ENCODE data around the gene IQCN. TPM values are rescaled to one million over a fixed set of nuclear protein-coding genes. Genes with fewer than 3 reads are reported as not detected.
A peak's percentile ranks its signal among the peaks of the same experiment; 100 is the strongest.

The IQCN gene
- total RNA-seq, 1 experiment from 2014 or later, result 0.61 TPM

- TF ChIP-seq ATF1 (CRISPR knock-in tag; IDR thresholded peaks at IDR 0.05), result peak; percentile 73; the same call in 1 of the 2 replicates
- peak; percentile 93; the same call in 1 of the 2 replicates for TF ChIP-seq ELF4 (CRISPR knock-in tag; IDR thresholded peaks at IDR 0.05; ENCODE audit: low read depth)
- peak; percentile 87; the same call in 1 of the 2 replicates for TF ChIP-seq NR3C1 (CRISPR knock-in tag; conservative IDR thresholded peaks at IDR 0.05; ENCODE audit: low read depth)
- TF ChIP-seq, protein P1, sequence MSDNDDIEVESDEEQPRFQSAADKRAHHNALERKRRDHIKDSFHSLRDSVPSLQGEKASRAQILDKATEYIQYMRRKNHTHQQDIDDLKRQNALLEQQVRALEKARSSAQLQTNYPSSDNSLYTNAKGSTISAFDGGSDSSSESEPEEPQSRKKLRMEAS (CRISPR knock-in tag; IDR thresholded peaks at IDR 0.05), result peak; percentile 84
- TF ChIP-seq, protein P2, sequence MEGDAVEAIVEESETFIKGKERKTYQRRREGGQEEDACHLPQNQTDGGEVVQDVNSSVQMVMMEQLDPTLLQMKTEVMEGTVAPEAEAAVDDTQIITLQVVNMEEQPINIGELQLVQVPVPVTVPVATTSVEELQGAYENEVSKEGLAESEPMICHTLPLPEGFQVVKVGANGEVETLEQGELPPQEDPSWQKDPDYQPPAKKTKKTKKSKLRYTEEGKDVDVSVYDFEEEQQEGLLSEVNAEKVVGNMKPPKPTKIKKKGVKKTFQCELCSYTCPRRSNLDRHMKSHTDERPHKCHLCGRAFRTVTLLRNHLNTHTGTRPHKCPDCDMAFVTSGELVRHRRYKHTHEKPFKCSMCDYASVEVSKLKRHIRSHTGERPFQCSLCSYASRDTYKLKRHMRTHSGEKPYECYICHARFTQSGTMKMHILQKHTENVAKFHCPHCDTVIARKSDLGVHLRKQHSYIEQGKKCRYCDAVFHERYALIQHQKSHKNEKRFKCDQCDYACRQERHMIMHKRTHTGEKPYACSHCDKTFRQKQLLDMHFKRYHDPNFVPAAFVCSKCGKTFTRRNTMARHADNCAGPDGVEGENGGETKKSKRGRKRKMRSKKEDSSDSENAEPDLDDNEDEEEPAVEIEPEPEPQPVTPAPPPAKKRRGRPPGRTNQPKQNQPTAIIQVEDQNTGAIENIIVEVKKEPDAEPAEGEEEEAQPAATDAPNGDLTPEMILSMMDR (IDR thresholded peaks at IDR 0.05), result no peak
- TF ChIP-seq, protein P3, sequence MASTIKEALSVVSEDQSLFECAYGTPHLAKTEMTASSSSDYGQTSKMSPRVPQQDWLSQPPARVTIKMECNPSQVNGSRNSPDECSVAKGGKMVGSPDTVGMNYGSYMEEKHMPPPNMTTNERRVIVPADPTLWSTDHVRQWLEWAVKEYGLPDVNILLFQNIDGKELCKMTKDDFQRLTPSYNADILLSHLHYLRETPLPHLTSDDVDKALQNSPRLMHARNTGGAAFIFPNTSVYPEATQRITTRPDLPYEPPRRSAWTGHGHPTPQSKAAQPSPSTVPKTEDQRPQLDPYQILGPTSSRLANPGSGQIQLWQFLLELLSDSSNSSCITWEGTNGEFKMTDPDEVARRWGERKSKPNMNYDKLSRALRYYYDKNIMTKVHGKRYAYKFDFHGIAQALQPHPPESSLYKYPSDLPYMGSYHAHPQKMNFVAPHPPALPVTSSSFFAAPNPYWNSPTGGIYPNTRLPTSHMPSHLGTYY (CRISPR knock-in tag; IDR thresholded peaks at IDR 0.05), result no peak
- TF ChIP-seq, protein P4, sequence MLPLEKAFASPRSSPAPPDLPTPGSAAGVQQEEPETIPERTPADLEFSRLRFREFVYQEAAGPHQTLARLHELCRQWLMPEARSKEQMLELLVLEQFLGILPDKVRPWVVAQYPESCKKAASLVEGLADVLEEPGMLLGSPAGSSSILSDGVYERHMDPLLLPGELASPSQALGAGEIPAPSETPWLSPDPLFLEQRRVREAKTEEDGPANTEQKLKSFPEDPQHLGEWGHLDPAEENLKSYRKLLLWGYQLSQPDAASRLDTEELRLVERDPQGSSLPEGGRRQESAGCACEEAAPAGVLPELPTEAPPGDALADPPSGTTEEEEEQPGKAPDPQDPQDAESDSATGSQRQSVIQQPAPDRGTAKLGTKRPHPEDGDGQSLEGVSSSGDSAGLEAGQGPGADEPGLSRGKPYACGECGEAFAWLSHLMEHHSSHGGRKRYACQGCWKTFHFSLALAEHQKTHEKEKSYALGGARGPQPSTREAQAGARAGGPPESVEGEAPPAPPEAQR (CRISPR knock-in tag; IDR thresholded peaks at IDR 0.05), result no peak
- TF ChIP-seq, protein P5, sequence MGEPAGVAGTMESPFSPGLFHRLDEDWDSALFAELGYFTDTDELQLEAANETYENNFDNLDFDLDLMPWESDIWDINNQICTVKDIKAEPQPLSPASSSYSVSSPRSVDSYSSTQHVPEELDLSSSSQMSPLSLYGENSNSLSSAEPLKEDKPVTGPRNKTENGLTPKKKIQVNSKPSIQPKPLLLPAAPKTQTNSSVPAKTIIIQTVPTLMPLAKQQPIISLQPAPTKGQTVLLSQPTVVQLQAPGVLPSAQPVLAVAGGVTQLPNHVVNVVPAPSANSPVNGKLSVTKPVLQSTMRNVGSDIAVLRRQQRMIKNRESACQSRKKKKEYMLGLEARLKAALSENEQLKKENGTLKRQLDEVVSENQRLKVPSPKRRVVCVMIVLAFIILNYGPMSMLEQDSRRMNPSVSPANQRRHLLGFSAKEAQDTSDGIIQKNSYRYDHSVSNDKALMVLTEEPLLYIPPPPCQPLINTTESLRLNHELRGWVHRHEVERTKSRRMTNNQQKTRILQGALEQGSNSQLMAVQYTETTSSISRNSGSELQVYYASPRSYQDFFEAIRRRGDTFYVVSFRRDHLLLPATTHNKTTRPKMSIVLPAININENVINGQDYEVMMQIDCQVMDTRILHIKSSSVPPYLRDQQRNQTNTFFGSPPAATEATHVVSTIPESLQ (CRISPR knock-in tag; IDR thresholded peaks at IDR 0.05), result peak; percentile 88
- peak; percentile 33; the same call in 1 of the 2 replicates for TF ChIP-seq ZNF263 (CRISPR knock-in tag; IDR thresholded peaks at IDR 0.05; ENCODE audit: low read depth)
- TF ChIP-seq, protein P6, sequence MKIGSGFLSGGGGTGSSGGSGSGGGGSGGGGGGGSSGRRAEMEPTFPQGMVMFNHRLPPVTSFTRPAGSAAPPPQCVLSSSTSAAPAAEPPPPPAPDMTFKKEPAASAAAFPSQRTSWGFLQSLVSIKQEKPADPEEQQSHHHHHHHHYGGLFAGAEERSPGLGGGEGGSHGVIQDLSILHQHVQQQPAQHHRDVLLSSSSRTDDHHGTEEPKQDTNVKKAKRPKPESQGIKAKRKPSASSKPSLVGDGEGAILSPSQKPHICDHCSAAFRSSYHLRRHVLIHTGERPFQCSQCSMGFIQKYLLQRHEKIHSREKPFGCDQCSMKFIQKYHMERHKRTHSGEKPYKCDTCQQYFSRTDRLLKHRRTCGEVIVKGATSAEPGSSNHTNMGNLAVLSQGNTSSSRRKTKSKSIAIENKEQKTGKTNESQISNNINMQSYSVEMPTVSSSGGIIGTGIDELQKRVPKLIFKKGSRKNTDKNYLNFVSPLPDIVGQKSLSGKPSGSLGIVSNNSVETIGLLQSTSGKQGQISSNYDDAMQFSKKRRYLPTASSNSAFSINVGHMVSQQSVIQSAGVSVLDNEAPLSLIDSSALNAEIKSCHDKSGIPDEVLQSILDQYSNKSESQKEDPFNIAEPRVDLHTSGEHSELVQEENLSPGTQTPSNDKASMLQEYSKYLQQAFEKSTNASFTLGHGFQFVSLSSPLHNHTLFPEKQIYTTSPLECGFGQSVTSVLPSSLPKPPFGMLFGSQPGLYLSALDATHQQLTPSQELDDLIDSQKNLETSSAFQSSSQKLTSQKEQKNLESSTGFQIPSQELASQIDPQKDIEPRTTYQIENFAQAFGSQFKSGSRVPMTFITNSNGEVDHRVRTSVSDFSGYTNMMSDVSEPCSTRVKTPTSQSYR (CRISPR knock-in tag; IDR thresholded peaks at IDR 0.05), result peak; percentile 65
- peak; percentile 69; the same call in 1 of the 2 replicates for TF ChIP-seq ZNF512 (CRISPR knock-in tag; IDR thresholded peaks at IDR 0.05; ENCODE audit: borderline replicate concordance)
- TF ChIP-seq, protein P7, sequence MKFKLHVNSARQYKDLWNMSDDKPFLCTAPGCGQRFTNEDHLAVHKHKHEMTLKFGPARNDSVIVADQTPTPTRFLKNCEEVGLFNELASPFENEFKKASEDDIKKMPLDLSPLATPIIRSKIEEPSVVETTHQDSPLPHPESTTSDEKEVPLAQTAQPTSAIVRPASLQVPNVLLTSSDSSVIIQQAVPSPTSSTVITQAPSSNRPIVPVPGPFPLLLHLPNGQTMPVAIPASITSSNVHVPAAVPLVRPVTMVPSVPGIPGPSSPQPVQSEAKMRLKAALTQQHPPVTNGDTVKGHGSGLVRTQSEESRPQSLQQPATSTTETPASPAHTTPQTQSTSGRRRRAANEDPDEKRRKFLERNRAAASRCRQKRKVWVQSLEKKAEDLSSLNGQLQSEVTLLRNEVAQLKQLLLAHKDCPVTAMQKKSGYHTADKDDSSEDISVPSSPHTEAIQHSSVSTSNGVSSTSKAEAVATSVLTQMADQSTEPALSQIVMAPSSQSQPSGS (CRISPR knock-in tag; IDR thresholded peaks at IDR 0.05; ENCODE audit: borderline replicate concordance, low read depth), result peak; percentile 75; the same call in 1 of the 2 replicates
- TF ChIP-seq ZNF396 (CRISPR knock-in tag; IDR thresholded peaks at IDR 0.05; ENCODE audit: borderline replicate concordance), result 0 out of 2 replicates have a peak, but pooled peaks have one; percentile 5
- peak; percentile 78 for TF ChIP-seq NR1H2 (CRISPR knock-in tag; IDR thresholded peaks at IDR 0.05)
- TF ChIP-seq, protein P8, sequence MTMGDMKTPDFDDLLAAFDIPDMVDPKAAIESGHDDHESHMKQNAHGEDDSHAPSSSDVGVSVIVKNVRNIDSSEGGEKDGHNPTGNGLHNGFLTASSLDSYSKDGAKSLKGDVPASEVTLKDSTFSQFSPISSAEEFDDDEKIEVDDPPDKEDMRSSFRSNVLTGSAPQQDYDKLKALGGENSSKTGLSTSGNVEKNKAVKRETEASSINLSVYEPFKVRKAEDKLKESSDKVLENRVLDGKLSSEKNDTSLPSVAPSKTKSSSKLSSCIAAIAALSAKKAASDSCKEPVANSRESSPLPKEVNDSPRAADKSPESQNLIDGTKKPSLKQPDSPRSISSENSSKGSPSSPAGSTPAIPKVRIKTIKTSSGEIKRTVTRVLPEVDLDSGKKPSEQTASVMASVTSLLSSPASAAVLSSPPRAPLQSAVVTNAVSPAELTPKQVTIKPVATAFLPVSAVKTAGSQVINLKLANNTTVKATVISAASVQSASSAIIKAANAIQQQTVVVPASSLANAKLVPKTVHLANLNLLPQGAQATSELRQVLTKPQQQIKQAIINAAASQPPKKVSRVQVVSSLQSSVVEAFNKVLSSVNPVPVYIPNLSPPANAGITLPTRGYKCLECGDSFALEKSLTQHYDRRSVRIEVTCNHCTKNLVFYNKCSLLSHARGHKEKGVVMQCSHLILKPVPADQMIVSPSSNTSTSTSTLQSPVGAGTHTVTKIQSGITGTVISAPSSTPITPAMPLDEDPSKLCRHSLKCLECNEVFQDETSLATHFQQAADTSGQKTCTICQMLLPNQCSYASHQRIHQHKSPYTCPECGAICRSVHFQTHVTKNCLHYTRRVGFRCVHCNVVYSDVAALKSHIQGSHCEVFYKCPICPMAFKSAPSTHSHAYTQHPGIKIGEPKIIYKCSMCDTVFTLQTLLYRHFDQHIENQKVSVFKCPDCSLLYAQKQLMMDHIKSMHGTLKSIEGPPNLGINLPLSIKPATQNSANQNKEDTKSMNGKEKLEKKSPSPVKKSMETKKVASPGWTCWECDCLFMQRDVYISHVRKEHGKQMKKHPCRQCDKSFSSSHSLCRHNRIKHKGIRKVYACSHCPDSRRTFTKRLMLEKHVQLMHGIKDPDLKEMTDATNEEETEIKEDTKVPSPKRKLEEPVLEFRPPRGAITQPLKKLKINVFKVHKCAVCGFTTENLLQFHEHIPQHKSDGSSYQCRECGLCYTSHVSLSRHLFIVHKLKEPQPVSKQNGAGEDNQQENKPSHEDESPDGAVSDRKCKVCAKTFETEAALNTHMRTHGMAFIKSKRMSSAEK (CRISPR knock-in tag; IDR thresholded peaks at IDR 0.05; ENCODE audit: borderline replicate concordance), result no peak
- no peak for TF ChIP-seq CDX4 (CRISPR knock-in tag; IDR thresholded peaks at IDR 0.05; ENCODE audit: borderline replicate concordance)
- peak; percentile 89 for TF ChIP-seq CREM (CRISPR knock-in tag; IDR thresholded peaks at IDR 0.05)
- TF ChIP-seq NFE2L1 (CRISPR knock-in tag; IDR thresholded peaks at IDR 0.05), result peak; percentile 93
- peak; percentile 76; the same call in 1 of the 2 replicates for TF ChIP-seq CREB1 (CRISPR knock-in tag; IDR thresholded peaks at IDR 0.05)
These were observed 40.9 kb downstream of the IQCN start (continued) for GRCh38 chr19:18233224-18233825.

Data from WTC11 (cell line).